ENCODE measurements around the gene KLF16. TPM values are rescaled to one million over a fixed set of nuclear protein-coding genes. Genes with fewer than 3 reads are reported as not detected.
"Not testable (repeated sequence)": the region's sequence is repeated elsewhere in the genome, so short reads cannot be mapped to it uniquely, and the experiment has no call there.

Gene KLF16
- polyA plus RNA-seq, 3 donors: 0.51 to 23.3 (median 0.67) TPM

- intact Hi-C loops (cut with micrococcal nuclease): loop anchor here in 1 of 2 donors (1.0 kb wide), 1 partner anchor 8 kb away; no protein-coding TSS in a partner anchor
- Histone ChIP-seq H3K36me3 (replicated peaks in 1 of 2; ENCODE audit: control insufficient read depth in 1 of 2, insufficient read depth in 2 of 2, low read length in 2 of 2) (peaks cover 19 to 29% of the 10 kb centered on the region in 2 donors), H3K4me3 (replicated peaks in 1 of 3; ENCODE audit: low read depth in 2 of 3, low read length in 3 of 3) (peak overlapping the region; percentile 92 to 98 (median 92)), H3K4me2 (replicated peaks; ENCODE audit: extremely low read depth, low read length, poor library complexity, severe bottlenecking) (peak overlapping the region; percentile 84), H2AFZ (ENCODE audit: insufficient read depth, low read depth, low read length, poor library complexity, severe bottlenecking) (peak overlapping the region; percentile 61), H3K27ac (ENCODE audit: low read depth in 1 of 2, low read length in 2 of 2) (peak overlapping the region; percentile 86 to 98), H3K9ac (ENCODE audit: insufficient read depth, low read length, poor library complexity, severe bottlenecking) (peak overlapping the region; percentile 97), H3K4me1 (ENCODE audit: control insufficient read depth in 1 of 2, insufficient read depth in 2 of 2, low read length in 2 of 2) (peaks cover 27 to 32% of the 10 kb centered on the region in 2 donors), H3K79me2 (ENCODE audit: insufficient read depth, low read length) (peaks cover 53% of the 10 kb centered on the region), H4K20me1 (ENCODE audit: insufficient read depth, low read length) (peaks cover 51% of the 10 kb centered on the region)
- not testable (repeated sequence) for H3K9me3 ChIP-seq (replicated peaks in 1 of 2; ENCODE audit: control insufficient read depth in 1 of 2, insufficient read depth in 1 of 2, low read length in 2 of 2); H3K27me3 ChIP-seq (ENCODE audit: control insufficient read depth in 2 of 2, insufficient read depth in 2 of 2, low read length in 2 of 2); H3K27me3 Mint-ChIP-seq (ENCODE audit: low read depth in 3 of 3); DNase-seq; H3K9me3 Mint-ChIP-seq
- 29% methylated on average over 29 of the region's 53 CpGs for WGBS (ENCODE audit: insufficient coverage)
- Mint-ChIP-seq H3K4me1 (peaks cover 25% of the 10 kb centered on the region), H3K4me3 (peak overlapping the region; percentile 81 to 97), H3K27ac (peak overlapping the region in 6 of 7 donors; percentile 73 to 93 (median 92)), H3K36me3 (peaks cover 13 to 27% of the 10 kb centered on the region in 2 donors)
Observed at GRCh38 chr19:1876496-1877279, 13.3 kb upstream of the KLF16 start.

- H3K4me3 Mint-ChIP-seq: peak overlapping the region; percentile 97 to 98
- H3K27ac Mint-ChIP-seq: peak overlapping the region; percentile 93 to 97 (median 94)
- peaks cover 27 to 32% of the 10 kb centered on the region in 2 donors for H3K4me1 ChIP-seq (ENCODE audit: control insufficient read depth in 1 of 2, insufficient read depth in 2 of 2, low read length in 2 of 2)
- peaks cover 59% of the 10 kb centered on the region for H3K79me2 ChIP-seq (ENCODE audit: insufficient read depth, low read length)
- under 1% methylated on average over 87 of the region's 87 CpGs for WGBS (ENCODE audit: insufficient coverage)
- no peaks in the 10 kb centered on the region for H3K27me3 Mint-ChIP-seq (ENCODE audit: low read depth in 3 of 3)
- no peaks in the 10 kb centered on the region for H3K9me3 Mint-ChIP-seq
- no peaks in the 10 kb centered on the region for H3K9me3 ChIP-seq (replicated peaks in 1 of 2; ENCODE audit: control insufficient read depth in 1 of 2, insufficient read depth in 1 of 2, low read length in 2 of 2)
- H3K4me3 ChIP-seq (replicated peaks in 1 of 3; ENCODE audit: low read depth in 2 of 3, low read length in 3 of 3): peak overlapping the region; percentile 92 to 98 (median 92)
- no peak for TF ChIP-seq CTCF (IDR thresholded peaks at IDR 0.05)
- peaks cover 13 to 25% of the 10 kb centered on the region in 2 donors for H3K36me3 Mint-ChIP-seq
- peaks cover 25% of the 10 kb centered on the region for H3K4me1 Mint-ChIP-seq
- H3K4me2 ChIP-seq (replicated peaks; ENCODE audit: extremely low read depth, low read length, poor library complexity, severe bottlenecking): peak overlapping the region; percentile 84
- H3K27me3 ChIP-seq (ENCODE audit: control insufficient read depth in 2 of 2, insufficient read depth in 2 of 2, low read length in 2 of 2): no peaks in the 10 kb centered on the region
- peak; percentile 91 to 93 (median 93) for DNase-seq
- intact Hi-C loops (cut with micrococcal nuclease): loop anchor here in 1 of 2 donors (1.0 kb wide), 1 partner anchor 8 kb away; no protein-coding TSS in a partner anchor
- H2AFZ ChIP-seq (ENCODE audit: insufficient read depth, low read depth, low read length, poor library complexity, severe bottlenecking): peak overlapping the region; percentile 61
- H3K36me3 ChIP-seq (replicated peaks in 1 of 2; ENCODE audit: control insufficient read depth in 1 of 2, insufficient read depth in 2 of 2, low read length in 2 of 2): peaks cover 22 to 35% of the 10 kb centered on the region in 2 donors
- H4K20me1 ChIP-seq (ENCODE audit: insufficient read depth, low read length): peaks cover 56% of the 10 kb centered on the region
- peak overlapping the region; percentile 86 to 98 for H3K27ac ChIP-seq (ENCODE audit: low read depth in 1 of 2, low read length in 2 of 2)
- H3K9ac ChIP-seq (ENCODE audit: insufficient read depth, low read length, poor library complexity, severe bottlenecking): peak overlapping the region; percentile 97
Observed at GRCh38 chr19:1875646-1876495, 12.5 kb upstream of the KLF16 start.

GRCh38 chr19:1875265-1875645, 11.9 kb upstream of the KLF16 start:
- H3K27ac Mint-ChIP-seq: peak overlapping the region; percentile 93 to 97 (median 94)
- Histone ChIP-seq H3K27ac (ENCODE audit: low read depth in 1 of 2, low read length in 2 of 2) (peak overlapping the region; percentile 86 to 98), H3K9ac (ENCODE audit: insufficient read depth, low read length, poor library complexity, severe bottlenecking) (peak overlapping the region; percentile 97), H3K4me1 (ENCODE audit: control insufficient read depth in 1 of 2, insufficient read depth in 2 of 2, low read length in 2 of 2) (peaks cover 27 to 32% of the 10 kb centered on the region in 2 donors), H3K79me2 (ENCODE audit: insufficient read depth, low read length) (peaks cover 58% of the 10 kb centered on the region), H4K20me1 (ENCODE audit: insufficient read depth, low read length) (peaks cover 54% of the 10 kb centered on the region), H3K4me2 (replicated peaks; ENCODE audit: extremely low read depth, low read length, poor library complexity, severe bottlenecking) (peak overlapping the region; percentile 84), H3K4me3 (replicated peaks in 1 of 3; ENCODE audit: low read depth in 2 of 3, low read length in 3 of 3) (peak overlapping the region; percentile 92 to 98 (median 92)), H3K36me3 (replicated peaks in 1 of 2; ENCODE audit: control insufficient read depth in 1 of 2, insufficient read depth in 2 of 2, low read length in 2 of 2) (peaks cover 18 to 31% of the 10 kb centered on the region in 2 donors)
- peaks cover 10 to 25% of the 10 kb centered on the region in 2 donors for H3K36me3 Mint-ChIP-seq
- H3K9me3 ChIP-seq (replicated peaks in 1 of 2; ENCODE audit: control insufficient read depth in 1 of 2, insufficient read depth in 1 of 2, low read length in 2 of 2); H2AFZ ChIP-seq (ENCODE audit: insufficient read depth, low read depth, low read length, poor library complexity, severe bottlenecking); H3K27me3 ChIP-seq (ENCODE audit: control insufficient read depth in 2 of 2, insufficient read depth in 2 of 2, low read length in 2 of 2); DNase-seq; H3K9me3 Mint-ChIP-seq; H3K27me3 Mint-ChIP-seq (ENCODE audit: low read depth in 3 of 3); intact Hi-C loops (cut with micrococcal nuclease): not testable (repeated sequence)
- H3K4me1 Mint-ChIP-seq: peaks cover 25% of the 10 kb centered on the region
- H3K4me3 Mint-ChIP-seq: peak overlapping the region; percentile 97 to 98
- WGBS (ENCODE audit: insufficient coverage): 0% methylated on average over 9 of the region's 11 CpGs
